ENCODE measurements around the gene RBM44. TPM values are rescaled to one million over a fixed set of nuclear protein-coding genes. Genes with fewer than 3 reads are reported as not detected.
"Not testable (repeated sequence)": the region's sequence is repeated elsewhere in the genome, so short reads cannot be mapped to it uniquely, and the experiment has no call there.

Gene RBM44
- total RNA-seq, 1 experiment from 2014 or later, result 0.03 TPM

- in situ Hi-C loops (cut with HindIII; ENCODE audit: low pct_unique_long_range_greater_than_20kb, low sequenced_read_pairs), result no loop called here
- no peak for DNase-seq (ENCODE audit: low read depth)
These were observed 66.5 kb downstream of the RBM44 start for GRCh38 chr2:237864940-237865622.

- in situ Hi-C loops (cut with HindIII; ENCODE audit: low pct_unique_long_range_greater_than_20kb, low sequenced_read_pairs), result no loop called here
These were observed 67.1 kb downstream of the RBM44 start for GRCh38 chr2:237865623-237866041.

GRCh38 chr2:237866101-237866621, 67.6 kb downstream of the RBM44 start:
- no peak for DNase-seq (ENCODE audit: low read depth)
- in situ Hi-C loops (cut with HindIII; ENCODE audit: low pct_unique_long_range_greater_than_20kb, low sequenced_read_pairs), result no loop called here

More at GRCh38 chr2:237865623-237866041, 67.1 kb downstream of the RBM44 start:
- no peak for DNase-seq (ENCODE audit: low read depth)

GRCh38 chr2:237867465-237867864, 68.9 kb downstream of the RBM44 start:
- in situ Hi-C loops (cut with HindIII; ENCODE audit: low pct_unique_long_range_greater_than_20kb, low sequenced_read_pairs), result no loop called here
- DNase-seq (ENCODE audit: low read depth), result no peak

- DNase-seq (ENCODE audit: low read depth); in situ Hi-C loops (cut with HindIII; ENCODE audit: low pct_unique_long_range_greater_than_20kb, low sequenced_read_pairs): not testable (repeated sequence)
These were observed 69.5 kb downstream of the RBM44 start for GRCh38 chr2:237868074-237868473.

GRCh38 chr2:237868631-237869342, 70.2 kb downstream of the RBM44 start:
- DNase-seq (ENCODE audit: low read depth), result no peak
- in situ Hi-C loops (cut with HindIII; ENCODE audit: low pct_unique_long_range_greater_than_20kb, low sequenced_read_pairs), result no loop called here

- in situ Hi-C loops (cut with HindIII; ENCODE audit: low pct_unique_long_range_greater_than_20kb, low sequenced_read_pairs), result no loop called here
These were observed 70.9 kb downstream of the RBM44 start for GRCh38 chr2:237869343-237870102.

GRCh38 chr2:237870126-237870525, 71.5 kb downstream of the RBM44 start:
- in situ Hi-C loops (cut with HindIII; ENCODE audit: low pct_unique_long_range_greater_than_20kb, low sequenced_read_pairs), result no loop called here
- DNase-seq (ENCODE audit: low read depth), result no peak

More at GRCh38 chr2:237869343-237870102, 70.9 kb downstream of the RBM44 start:
- DNase-seq (ENCODE audit: low read depth), result no peak

GRCh38 chr2:237870754-237871651, 72.4 kb downstream of the RBM44 start:
- in situ Hi-C loops (cut with HindIII; ENCODE audit: low pct_unique_long_range_greater_than_20kb, low sequenced_read_pairs), result no loop called here
- DNase-seq (ENCODE audit: low read depth), result no peak

- in situ Hi-C loops (cut with HindIII; ENCODE audit: low pct_unique_long_range_greater_than_20kb, low sequenced_read_pairs), result no loop called here
- DNase-seq (ENCODE audit: low read depth), result no peak
These were observed 73.8 kb downstream of the RBM44 start for GRCh38 chr2:237872178-237872887.

- in situ Hi-C loops (cut with HindIII; ENCODE audit: low pct_unique_long_range_greater_than_20kb, low sequenced_read_pairs), result no loop called here
These were observed 74.8 kb downstream of the RBM44 start for GRCh38 chr2:237873421-237873831.

GRCh38 chr2:237873897-237874551, 75.4 kb downstream of the RBM44 start:
- in situ Hi-C loops (cut with HindIII; ENCODE audit: low pct_unique_long_range_greater_than_20kb, low sequenced_read_pairs), result no loop called here
- DNase-seq (ENCODE audit: low read depth), result no peak

More at GRCh38 chr2:237873421-237873831, 74.8 kb downstream of the RBM44 start:
- DNase-seq (ENCODE audit: low read depth), result no peak

- no peak for DNase-seq (ENCODE audit: low read depth)
- in situ Hi-C loops (cut with HindIII; ENCODE audit: low pct_unique_long_range_greater_than_20kb, low sequenced_read_pairs), result no loop called here
These were observed 76.1 kb downstream of the RBM44 start for GRCh38 chr2:237874585-237875161.

- DNase-seq (ENCODE audit: low read depth), result no peak
- in situ Hi-C loops (cut with HindIII; ENCODE audit: low pct_unique_long_range_greater_than_20kb, low sequenced_read_pairs), result no loop called here
These were observed 76.9 kb downstream of the RBM44 start for GRCh38 chr2:237875256-237876060.

- DNase-seq (ENCODE audit: low read depth), result no peak
- in situ Hi-C loops (cut with HindIII; ENCODE audit: low pct_unique_long_range_greater_than_20kb, low sequenced_read_pairs), result no loop called here
These were observed 77.5 kb downstream of the RBM44 start for GRCh38 chr2:237876061-237876526.

- DNase-seq (ENCODE audit: low read depth), result no peak
- in situ Hi-C loops (cut with HindIII; ENCODE audit: low pct_unique_long_range_greater_than_20kb, low sequenced_read_pairs), result no loop called here
These were observed 78.0 kb downstream of the RBM44 start for GRCh38 chr2:237876532-237876931.

Measured in Caki2 (cell line).